ENCODE data around the gene WNT2B.

DNA sequence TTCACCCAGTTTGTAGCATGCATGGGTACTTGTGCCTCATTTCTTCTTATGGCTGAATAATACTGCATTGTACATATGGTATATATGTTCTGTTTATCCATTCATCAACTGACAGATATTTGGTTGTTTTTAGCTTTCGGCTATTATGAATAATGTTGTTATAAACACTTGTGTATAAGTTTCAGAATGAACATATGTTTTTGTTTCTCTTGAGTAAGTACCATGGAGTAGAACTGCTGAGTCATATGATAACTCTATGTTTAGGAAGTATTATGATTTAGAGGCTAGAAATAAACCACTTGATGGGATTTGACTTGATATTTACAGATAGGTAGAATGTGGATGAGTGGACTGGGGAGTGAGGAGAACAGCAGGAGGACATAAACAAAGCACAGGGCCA, 48.6 kb downstream of the WNT2B start:
- TF ChIP-seq, protein P1, sequence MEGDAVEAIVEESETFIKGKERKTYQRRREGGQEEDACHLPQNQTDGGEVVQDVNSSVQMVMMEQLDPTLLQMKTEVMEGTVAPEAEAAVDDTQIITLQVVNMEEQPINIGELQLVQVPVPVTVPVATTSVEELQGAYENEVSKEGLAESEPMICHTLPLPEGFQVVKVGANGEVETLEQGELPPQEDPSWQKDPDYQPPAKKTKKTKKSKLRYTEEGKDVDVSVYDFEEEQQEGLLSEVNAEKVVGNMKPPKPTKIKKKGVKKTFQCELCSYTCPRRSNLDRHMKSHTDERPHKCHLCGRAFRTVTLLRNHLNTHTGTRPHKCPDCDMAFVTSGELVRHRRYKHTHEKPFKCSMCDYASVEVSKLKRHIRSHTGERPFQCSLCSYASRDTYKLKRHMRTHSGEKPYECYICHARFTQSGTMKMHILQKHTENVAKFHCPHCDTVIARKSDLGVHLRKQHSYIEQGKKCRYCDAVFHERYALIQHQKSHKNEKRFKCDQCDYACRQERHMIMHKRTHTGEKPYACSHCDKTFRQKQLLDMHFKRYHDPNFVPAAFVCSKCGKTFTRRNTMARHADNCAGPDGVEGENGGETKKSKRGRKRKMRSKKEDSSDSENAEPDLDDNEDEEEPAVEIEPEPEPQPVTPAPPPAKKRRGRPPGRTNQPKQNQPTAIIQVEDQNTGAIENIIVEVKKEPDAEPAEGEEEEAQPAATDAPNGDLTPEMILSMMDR (optimal IDR thresholded peaks at IDR 0.05 in 1 of 3, IDR thresholded peaks at IDR 0.05 in 1 of 3, conservative IDR thresholded peaks at IDR 0.05 in 1 of 3; ENCODE audit: extremely low read depth in 1 of 3, insufficient read depth in 2 of 3, low read length in 3 of 3) = no peak
- TF ChIP-seq EZH2 (IDR thresholded peaks at IDR 0.05; ENCODE audit: low read length) = no peak

Data from keratinocyte (primary cell).